MG63 (cell line): ENCODE data around the gene MYPN. TPM values are rescaled to one million over a fixed set of nuclear protein-coding genes. Genes with fewer than 3 reads are reported as not detected.
"Not testable (repeated sequence)": the region's sequence is repeated elsewhere in the genome, so short reads cannot be mapped to it uniquely, and the experiment has no call there.

ENCODE experiments used
- DNase-seq: peaks from one replicate; pipeline ENCODE4 v3.0.0-alpha.2; 2020
- H3K27me3 ChIP-seq: fragments of 250-450 bp; sonication (Bioruptor Pico); 2 replicates; pipeline ENCODE4 v1.5.1; 2020; ENCODE audit warnings: mild to moderate bottlenecking, moderate library complexity
- H3K36me3 ChIP-seq: fragments of 250-450 bp; sonication (Bioruptor Pico); 2 replicates; pipeline ENCODE4 v1.5.1; 2020; ENCODE audit warnings: mild to moderate bottlenecking, moderate library complexity
- H3K4me3 ChIP-seq: fragments of 250-450 bp; sonication (Bioruptor Pico); 2 replicates; pipeline ENCODE4 v1.5.1; 2020; ENCODE audit warnings: mild to moderate bottlenecking, moderate library complexity
- H3K9me3 ChIP-seq: fragments of 250-450 bp; sonication (Bioruptor Pico); 2 replicates; pipeline ENCODE4 v1.5.1; 2020; ENCODE audit warnings: mild to moderate bottlenecking, moderate library complexity
- total RNA-seq: library from RNA; depleted of rRNA; stranded (reverse); fragments of >200 nt; shearing (Covaris generic); gene quantifications from 2 replicates; pipeline ENCODE4 v1.2.3, GENCODE V29; 2014; ENCODE audit warnings: low replicate concordance

MYPN gene
- total RNA-seq, 1 experiment from 2014 or later: 31.3 TPM

DNA sequence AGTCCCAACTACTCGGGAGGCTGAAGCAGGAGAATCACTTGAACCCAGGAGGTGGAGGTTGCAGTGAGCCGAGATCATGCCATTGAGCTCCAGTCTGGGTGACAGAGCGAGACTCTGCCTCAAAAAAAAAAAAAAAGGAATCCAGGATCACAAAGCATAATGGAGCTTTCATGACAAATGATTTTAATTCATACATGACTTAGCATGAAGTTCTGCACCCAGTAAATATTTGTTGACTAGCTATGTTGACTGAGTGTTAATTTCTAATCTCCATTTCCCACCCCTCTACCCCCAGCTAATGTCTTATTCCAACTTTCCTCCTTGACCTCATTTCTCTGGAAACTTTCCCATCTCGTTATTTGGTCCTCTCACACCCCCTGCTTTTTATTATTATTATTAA lies 69.3 kb downstream of the MYPN start:
- H3K9me3 ChIP-seq: no peaks in the 10 kb centered on the region

DNA sequence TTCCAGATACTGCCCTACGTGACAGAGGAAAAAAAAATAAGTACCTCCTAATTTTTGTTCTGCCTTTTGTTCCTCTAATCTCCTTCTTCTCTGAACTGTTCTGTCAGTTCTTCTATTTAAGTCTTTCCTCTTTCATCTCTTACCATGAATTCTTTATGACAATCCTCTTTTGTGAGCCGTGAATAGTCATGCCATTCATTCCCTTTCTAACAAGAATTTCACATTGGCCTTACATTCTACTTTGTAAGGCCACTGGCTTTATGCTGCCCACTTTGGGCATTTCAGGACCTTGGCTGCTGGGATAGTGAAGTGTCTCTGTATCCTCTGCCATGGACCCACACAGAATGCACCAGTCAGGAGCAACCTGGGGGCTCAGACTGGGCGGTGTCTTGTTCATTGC lies 69.7 kb downstream of the MYPN start:
- DNase-seq: no peak
- Histone ChIP-seq H3K4me3 (no peak overlapping the region), H3K36me3 (peaks cover 70% of the 10 kb centered on the region), H3K27me3 (no peaks in the 10 kb centered on the region), H3K9me3 (no peaks in the 10 kb centered on the region)

More for the DNA sequence above, 69.3 kb downstream of the MYPN start:
- H3K4me3 ChIP-seq: no peak overlapping the region
- no peak for DNase-seq
- peaks cover 71% of the 10 kb centered on the region for H3K36me3 ChIP-seq
- no peaks in the 10 kb centered on the region for H3K27me3 ChIP-seq

DNA sequence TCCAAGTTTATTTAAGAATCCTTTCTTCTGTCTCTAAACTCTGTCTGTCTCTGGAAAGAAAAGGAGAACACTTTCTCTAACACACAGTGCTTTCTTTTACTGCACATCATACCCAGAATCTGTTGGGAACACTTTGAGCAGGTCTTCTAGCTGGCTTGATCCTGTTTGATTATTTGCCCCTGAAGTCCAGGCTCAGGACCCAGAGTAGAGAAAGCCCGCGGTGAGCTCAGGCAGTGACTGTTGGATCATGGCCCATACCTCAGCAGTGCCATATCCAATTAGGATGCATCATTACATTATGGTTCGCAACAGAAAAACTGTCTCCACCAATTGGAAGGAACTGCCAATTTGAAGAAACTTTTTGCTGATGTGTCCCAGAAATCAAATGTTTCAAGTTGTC lies 71.2 kb downstream of the MYPN start:
- Histone ChIP-seq H3K9me3 (no peaks in the 10 kb centered on the region), H3K4me3 (no peak overlapping the region), H3K27me3 (no peaks in the 10 kb centered on the region), H3K36me3 (peaks cover 59% of the 10 kb centered on the region)
- DNase-seq: no peak

DNA sequence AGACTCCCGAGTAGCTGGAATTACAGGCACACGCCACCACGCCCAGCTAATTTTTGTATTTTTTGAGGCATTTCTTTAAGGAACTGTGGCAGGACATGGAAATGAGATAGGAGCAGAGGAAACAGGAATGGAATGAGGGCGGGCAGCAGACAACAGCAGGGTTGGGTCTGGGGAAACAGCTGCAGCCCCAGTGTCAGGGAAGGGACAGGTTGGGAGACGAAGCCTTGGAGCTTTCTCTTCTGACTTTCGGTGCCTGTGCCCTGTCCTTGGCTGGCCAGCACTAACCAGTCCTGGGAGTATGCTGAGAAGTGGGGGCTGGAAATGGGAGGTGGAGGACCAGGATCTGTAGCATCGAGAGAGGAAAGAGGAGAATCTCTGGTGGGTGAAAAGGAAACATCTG lies 75.3 kb downstream of the MYPN start:
- no peaks in the 10 kb centered on the region for H3K27me3 ChIP-seq
- peaks cover 55% of the 10 kb centered on the region for H3K36me3 ChIP-seq
- H3K9me3 ChIP-seq: no peaks in the 10 kb centered on the region
- no peak overlapping the region for H3K4me3 ChIP-seq
- DNase-seq: no peak

DNA sequence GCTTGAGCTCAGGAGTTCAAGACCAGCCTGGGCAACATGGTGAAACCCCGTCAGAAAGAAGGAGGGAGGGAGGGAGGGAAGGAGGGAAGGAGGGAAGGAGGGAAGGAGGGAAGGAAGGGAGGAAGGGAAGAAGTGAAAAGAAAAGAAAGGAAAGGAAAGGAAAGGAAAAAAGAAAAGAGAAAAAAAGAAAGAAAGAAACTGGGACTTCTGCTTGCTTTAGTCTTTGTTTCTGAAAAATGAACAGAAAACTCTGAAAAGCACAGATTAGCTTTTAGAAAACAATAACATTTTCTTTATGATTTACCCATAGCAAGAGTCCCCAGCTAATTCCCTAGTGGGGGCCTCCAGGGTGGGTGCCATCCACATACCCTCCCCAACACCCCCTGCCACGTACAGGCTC lies 75.8 kb downstream of the MYPN start:
- H3K36me3 ChIP-seq: peaks cover 58% of the 10 kb centered on the region
- H3K9me3 ChIP-seq: no peaks in the 10 kb centered on the region
- no peaks in the 10 kb centered on the region for H3K27me3 ChIP-seq
- no peak overlapping the region for H3K4me3 ChIP-seq
- DNase-seq: no peak

DNA sequence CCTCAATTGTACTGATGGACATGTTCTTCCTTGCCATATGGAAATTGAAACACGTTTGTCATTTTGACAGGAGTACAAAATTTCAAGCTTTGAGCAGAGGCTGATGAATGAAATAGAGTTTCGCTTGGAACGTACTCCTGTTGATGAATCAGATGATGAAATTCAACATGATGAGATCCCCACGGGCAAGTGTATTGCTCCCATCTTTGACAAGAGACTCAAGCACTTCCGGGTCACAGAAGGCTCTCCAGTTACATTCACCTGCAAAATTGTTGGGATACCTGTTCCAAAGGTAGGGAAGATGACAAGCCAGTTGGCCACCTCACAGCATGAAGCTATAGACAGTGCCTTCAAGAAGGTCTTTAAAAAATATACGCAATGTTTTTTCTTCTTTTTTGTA lies 79.5 kb downstream of the MYPN start:
- H3K4me3 ChIP-seq: no peak overlapping the region
- no peak for DNase-seq
- peaks cover 69% of the 10 kb centered on the region for H3K36me3 ChIP-seq
- no peaks in the 10 kb centered on the region for H3K27me3 ChIP-seq
- no peaks in the 10 kb centered on the region for H3K9me3 ChIP-seq

DNA sequence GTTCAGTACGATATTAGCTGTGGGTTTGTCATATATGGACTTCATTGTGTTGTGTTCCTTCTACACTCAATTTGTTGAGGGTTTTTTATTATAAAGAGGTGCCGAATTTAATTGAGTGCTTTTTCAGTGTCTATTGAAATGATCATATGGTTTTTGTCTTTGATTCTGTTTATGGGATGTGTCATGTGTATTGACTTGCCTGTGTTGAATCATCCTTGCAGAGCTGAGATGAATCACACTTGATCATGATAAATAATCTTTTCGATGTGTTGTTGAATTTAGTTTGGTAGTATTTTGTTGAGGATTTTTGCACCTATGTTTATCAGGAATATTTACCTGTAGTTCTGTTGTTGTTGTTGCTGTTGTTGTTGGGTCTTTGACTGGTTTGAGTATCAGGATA lies 82.8 kb downstream of the MYPN start:
- Histone ChIP-seq H3K27me3 (no peaks in the 10 kb centered on the region), H3K36me3 (peaks cover 89% of the 10 kb centered on the region), H3K9me3 (no peaks in the 10 kb centered on the region), H3K4me3 (no peak overlapping the region)
- DNase-seq: no peak

DNA sequence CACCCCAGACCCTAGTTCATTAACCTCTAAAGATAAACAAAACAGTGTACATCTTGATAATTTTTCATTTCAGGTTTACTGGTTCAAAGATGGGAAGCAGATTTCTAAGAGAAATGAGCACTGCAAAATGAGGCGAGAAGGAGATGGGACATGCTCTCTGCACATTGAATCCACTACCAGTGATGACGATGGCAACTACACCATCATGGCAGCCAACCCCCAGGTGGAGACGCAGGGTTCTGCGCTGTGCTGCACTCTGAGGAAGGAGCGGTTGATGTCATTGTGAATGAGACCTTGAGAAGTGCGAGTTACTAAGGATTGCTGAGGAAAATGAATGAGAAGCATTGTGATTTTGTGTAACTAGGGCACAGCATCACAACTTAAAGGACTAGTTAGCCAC lies 85.0 kb downstream of the MYPN start:
- Histone ChIP-seq H3K36me3 (peaks cover 92% of the 10 kb centered on the region), H3K27me3 (no peaks in the 10 kb centered on the region)
- no peak for DNase-seq

DNA sequence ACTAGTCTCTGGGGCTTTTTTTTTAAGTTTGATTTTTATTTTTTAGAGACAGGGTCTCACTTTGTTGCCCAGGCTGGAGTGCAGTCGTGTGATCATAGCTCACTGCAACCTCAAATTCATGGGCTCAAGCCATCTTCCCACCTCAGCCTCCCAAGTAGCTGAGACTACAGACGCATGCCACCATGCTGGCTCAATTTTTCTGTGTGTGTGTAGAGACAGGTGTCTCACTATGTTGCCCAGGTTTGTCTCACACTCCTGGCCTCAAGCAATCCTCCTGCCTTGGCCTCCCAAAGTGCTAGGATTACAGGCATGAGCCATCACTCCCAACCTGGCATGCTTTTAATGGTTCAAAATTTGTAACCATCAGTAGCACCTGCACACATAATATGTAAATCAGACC lies 86.5 kb downstream of the MYPN start:
- not testable (repeated sequence) for H3K4me3 ChIP-seq, H3K27me3 ChIP-seq, H3K9me3 ChIP-seq, DNase-seq
- peaks cover 88% of the 10 kb centered on the region for H3K36me3 ChIP-seq

More for the DNA sequence above, 85.0 kb downstream of the MYPN start:
- Histone ChIP-seq H3K9me3 (no peaks in the 10 kb centered on the region), H3K4me3 (no peak overlapping the region)

DNA sequence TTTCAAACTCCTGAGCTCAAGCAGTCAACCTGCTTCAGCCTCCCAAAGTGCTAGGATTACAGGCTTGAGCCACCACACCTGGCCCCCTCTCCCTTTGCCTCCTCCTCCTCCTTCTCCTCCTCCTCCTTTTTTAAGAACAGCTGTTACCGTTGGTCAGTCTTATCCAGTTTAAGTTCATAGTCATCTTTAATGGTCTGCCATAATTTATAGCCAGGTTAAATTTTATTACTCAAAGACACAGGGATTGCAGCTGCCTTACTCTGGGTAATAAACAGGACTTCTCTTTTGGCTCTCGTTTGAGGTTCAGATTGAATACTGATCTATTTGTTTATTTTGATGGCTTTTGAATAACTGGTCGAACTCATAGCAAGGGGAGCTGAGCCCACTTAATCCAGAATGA lies 87.4 kb downstream of the MYPN start:
- Histone ChIP-seq H3K4me3 (no peak overlapping the region), H3K27me3 (no peaks in the 10 kb centered on the region), H3K9me3 (no peaks in the 10 kb centered on the region), H3K36me3 (peaks cover 84% of the 10 kb centered on the region)
- DNase-seq: no peak

DNA sequence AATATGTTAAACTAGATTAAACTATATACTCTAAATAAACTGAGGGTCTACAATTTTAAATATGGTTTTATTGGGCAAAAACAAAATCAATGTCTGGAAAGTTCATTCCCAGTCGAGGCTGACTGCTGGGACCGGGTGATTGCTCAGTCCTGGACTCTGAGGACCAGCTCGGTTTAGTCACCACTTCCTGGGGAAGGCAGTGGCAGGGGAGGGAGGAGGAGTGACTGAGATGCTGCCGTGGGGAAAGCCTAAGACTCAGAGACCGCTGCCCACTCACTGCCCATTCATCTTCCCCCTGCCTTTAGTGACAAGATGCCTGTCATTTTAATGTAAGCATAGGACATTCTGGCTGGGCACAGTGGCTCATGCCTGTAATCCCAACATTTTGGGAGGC lies 93.7 kb downstream of the MYPN start:
- H3K4me3 ChIP-seq: no peak overlapping the region

DNA sequence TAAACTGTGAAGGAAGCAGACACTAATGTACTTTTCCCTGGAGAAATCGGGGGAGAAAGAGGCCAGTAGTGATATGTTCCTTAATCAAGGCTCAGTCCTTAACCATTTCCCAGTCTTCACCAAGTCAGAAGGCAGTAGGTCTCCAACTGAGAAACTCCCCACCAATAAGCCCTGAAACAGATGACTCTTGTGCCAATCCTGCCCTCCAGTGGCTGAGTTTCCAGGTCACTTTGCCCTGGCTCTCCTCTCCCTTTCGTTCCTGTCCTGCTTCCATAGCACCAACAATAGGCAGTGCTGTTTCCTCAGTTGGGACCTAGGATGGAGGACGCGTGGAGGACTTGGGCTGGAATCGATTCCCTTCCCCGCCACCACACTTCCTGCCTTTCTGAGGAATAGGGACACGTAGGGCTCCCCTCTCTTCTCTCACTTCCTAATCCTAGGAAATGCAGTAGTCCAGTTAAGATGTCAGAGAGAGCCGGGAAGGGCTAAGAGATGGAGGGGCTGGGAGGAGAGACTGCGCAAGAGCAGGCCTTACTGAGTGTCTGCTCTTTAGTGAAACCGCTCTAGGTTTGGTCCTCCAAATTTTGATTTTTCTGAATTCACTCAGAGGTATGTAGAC lies 99.2 kb downstream of the MYPN start:
- Histone ChIP-seq H3K4me3 (no peak overlapping the region), H3K36me3 (peaks cover 81% of the 10 kb centered on the region), H3K27me3 (no peaks in the 10 kb centered on the region), H3K9me3 (no peaks in the 10 kb centered on the region)
- peak; percentile 17 for DNase-seq

More for the DNA sequence above, 93.7 kb downstream of the MYPN start:
- H3K9me3 ChIP-seq: no peaks in the 10 kb centered on the region
- no peaks in the 10 kb centered on the region for H3K27me3 ChIP-seq
- DNase-seq: peak; percentile 38
- peaks cover 71% of the 10 kb centered on the region for H3K36me3 ChIP-seq

DNA sequence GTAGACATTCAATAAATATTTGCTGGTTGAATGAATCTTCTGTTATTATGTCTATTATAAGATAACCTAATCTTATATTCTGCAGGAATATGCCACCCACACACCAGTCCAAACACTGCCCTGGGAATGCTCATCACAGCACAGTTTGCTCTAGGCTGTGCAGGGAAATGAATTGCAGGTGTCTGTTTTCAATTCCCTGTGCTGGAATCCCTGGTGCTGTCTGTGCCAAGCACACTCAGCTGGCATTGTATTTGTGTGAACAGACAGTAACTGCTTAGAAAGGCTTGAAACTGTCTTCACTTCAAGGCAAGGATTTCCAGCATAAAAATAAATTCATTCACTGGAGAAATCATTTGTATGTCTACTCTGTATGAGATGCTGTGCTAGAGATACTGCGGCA lies 102.4 kb downstream of the MYPN start:
- peaks cover 91% of the 10 kb centered on the region for H3K36me3 ChIP-seq
- no peaks in the 10 kb centered on the region for H3K27me3 ChIP-seq
- no peaks in the 10 kb centered on the region for H3K9me3 ChIP-seq
- no peak overlapping the region for H3K4me3 ChIP-seq
- DNase-seq: no peak

DNA sequence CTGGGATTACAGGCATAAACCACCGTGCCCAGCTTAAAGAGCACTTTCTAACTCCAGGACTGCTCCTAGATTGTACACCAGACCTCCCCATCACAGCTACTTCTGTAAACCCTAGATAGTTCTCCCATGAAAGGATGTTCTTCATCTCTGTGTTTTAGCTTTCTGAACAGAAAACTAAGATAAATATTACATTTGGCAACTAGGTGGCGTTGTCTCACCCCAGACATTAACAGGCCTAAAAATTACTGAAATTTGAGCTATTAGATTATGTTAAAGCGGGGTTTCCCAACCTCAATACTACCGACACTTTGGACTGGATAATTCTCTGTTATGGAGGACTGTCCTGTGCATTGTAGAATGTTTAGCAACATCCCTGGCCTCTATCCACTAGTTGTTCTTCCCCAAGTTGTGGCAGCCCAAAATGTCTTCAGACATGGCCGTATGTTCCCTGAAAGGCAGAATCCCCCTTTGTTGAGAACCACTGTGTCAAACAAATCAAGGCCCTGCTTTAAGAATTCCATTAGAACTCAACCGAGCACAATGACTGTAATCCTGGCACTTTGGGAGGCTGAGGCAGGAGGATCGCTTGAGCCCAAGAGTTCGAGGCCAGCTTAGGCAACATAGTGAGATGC lies 103.5 kb downstream of the MYPN start:
- no peak overlapping the region for H3K4me3 ChIP-seq
- peaks cover 87% of the 10 kb centered on the region for H3K36me3 ChIP-seq
- no peaks in the 10 kb centered on the region for H3K27me3 ChIP-seq
- no peak for DNase-seq
- no peaks in the 10 kb centered on the region for H3K9me3 ChIP-seq

DNA sequence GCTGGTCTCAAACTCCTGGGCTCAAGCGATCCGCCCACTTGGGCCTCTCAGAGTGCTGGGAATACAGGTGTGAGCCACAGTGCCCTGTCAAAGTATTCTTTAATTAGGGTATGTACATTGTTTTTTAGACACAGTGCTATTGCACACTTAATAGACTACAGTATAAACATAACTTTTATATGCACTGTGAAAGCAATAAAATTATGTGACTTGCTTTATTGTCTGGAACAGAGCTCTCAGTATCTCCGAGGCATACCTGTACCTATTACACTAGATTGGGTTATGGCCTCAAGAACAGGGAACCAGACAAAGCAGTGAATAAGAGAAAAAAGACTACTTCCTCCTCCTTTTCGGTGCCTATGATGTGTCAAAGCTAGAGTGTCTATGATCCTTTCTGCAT lies 109.5 kb downstream of the MYPN start:
- H3K27me3 ChIP-seq: no peaks in the 10 kb centered on the region
- no peak overlapping the region for H3K4me3 ChIP-seq
- no peak for DNase-seq
- peaks cover 34% of the 10 kb centered on the region for H3K36me3 ChIP-seq
- no peaks in the 10 kb centered on the region for H3K9me3 ChIP-seq

DNA sequence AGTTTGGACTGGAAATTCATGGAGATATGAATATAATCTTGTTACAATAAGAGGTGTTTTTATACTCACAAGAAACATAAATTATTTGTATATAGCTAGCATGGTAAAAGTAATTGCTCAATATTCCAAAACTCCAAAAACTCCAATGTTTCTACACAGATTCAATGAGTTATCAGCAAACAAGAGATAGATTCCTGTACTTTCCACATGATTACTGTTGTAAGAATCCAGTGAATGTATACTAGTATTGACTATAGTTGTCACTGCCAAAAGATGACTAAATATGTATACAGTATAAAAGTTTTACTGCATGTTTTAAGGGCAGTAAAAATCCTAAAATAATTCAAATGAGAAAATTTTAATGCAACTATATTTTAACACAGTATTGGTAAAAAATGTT lies 111.9 kb downstream of the MYPN start:
- Histone ChIP-seq H3K4me3 (no peak overlapping the region), H3K36me3 (peaks cover 14% of the 10 kb centered on the region), H3K9me3 (no peaks in the 10 kb centered on the region), H3K27me3 (no peaks in the 10 kb centered on the region)
- no peak for DNase-seq

DNA sequence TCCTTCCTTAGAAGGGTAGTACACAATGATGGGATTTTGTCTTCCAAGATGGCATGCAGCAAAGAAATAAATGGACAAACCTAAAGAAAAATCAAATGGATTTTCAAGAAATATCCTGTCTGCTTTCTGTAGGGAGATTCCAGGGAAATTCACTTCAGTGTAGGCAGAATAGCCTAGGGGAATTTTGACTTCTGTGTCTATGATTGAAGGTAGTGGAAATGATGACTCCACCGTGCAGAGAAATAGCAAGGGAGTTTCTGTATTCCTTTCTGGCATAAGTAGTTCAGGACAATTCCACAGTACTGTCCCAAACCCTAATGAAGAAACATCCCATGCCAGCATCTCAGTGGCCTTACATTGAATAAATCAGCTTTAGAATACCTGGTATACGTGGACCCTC lies 113.1 kb downstream of the MYPN start:
- H3K27me3 ChIP-seq: no peaks in the 10 kb centered on the region
- peaks cover 3% of the 10 kb centered on the region for H3K36me3 ChIP-seq
- no peak for DNase-seq
- H3K9me3 ChIP-seq: no peaks in the 10 kb centered on the region
- no peak overlapping the region for H3K4me3 ChIP-seq

DNA sequence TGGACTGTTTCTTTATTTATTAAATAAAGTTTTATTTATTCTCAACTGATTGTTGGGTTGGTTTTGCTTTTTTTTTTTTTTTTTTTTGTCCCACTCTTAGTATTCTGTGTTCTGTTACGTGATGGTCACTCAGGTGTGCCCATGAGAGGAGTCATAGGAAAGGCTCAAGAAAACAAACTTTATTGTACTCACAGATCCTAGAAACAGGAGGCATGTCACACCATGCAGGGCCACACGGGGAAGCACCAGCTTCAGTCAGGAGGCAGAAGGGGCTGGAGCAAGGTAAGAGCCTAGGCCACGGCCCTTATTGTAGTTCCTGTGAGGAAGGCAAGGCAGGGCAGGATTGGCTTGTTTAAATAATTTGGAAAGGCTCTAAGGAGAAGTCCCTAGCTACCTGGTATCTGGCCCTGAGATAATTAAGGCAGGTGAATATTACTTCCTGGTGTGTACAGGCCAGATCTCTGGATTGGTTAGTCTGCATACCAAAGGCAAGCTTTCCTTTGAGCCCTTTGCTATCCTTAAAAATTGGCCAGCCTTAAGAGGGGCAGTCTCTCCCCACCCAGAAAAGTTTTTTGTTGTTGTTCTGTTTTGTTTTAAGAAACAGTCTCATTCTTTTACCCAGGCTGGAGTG lies 114.4 kb downstream of the MYPN start:
- Histone ChIP-seq H3K4me3 (no peak overlapping the region), H3K9me3 (no peaks in the 10 kb centered on the region), H3K36me3 (peaks cover 2% of the 10 kb centered on the region), H3K27me3 (no peaks in the 10 kb centered on the region)
- no peak for DNase-seq
